ENCODE measurements around the gene GALNT2. TPM values are rescaled to one million over a fixed set of nuclear protein-coding genes. Genes with fewer than 3 reads are reported as not detected.

Gene GALNT2
- total RNA-seq, 1 donor from 2014 or later = 32.8 TPM

DNA sequence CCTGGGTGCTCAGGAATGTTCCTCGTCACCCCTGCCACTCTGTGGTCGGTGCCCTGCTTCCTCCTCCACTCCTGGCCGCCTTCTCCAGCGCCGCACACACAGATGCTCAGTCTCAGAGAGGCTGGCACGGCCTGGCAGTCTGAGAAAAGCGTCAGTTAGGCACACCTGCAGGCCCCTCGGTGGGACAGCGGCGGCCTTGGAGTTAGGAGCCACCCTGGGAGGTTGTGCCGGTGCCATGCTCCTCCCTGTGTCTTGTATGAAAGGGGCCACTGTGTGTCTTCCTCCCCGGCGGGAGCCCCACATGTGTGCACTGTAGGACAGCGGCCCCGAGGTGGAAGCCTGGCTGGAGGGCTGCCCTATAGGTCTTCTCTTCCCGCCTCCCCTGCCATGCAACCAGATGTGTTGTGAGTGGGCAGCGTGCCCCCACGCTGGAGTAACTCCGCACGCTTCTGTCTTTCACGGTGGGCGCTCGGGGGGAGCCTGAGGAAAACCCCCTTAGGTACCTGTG is 213.9 kb downstream of the GALNT2 start:
- DNase-seq = no peak

DNA sequence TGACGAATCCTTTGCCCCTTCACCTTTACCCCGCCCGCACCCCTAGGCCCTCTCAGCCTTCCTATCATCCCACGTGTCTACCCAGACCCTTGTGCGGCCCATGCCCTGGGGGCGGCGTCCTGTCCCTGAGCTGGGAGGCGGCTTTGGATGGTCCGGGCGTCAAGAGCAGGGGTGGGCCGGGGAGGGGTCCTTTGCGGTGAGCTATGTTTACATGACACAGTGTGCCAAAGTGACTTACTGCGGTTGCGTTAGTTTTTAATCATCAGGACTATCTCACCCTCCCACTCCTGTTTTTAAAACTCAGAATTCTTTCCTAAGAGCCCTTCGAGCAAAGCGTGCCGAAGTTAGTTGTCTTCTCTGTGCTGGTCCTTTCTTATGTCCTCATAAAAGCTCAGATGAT is 214.5 kb downstream of the GALNT2 start:
- no peak for DNase-seq

DNA sequence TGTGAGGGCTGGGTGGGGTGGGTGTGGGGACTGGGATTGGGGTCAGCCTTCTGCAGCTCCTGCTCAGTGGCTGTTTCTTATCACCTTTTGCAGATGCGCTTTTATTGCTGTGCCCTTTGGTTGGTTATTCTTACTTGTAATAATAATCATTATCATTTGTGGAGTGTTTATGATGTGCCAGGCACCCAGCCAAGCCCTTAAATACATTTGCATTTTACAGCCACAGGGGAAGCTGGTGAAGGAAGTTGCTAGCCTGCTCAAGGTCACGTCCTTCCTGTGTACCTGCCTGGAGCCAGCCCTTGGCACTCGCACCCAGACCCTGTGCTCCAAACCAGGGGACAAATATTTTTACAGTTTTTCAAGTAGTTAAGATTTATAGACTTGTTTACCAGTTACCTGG is 215.1 kb downstream of the GALNT2 start:
- DNase-seq = no peak

DNA sequence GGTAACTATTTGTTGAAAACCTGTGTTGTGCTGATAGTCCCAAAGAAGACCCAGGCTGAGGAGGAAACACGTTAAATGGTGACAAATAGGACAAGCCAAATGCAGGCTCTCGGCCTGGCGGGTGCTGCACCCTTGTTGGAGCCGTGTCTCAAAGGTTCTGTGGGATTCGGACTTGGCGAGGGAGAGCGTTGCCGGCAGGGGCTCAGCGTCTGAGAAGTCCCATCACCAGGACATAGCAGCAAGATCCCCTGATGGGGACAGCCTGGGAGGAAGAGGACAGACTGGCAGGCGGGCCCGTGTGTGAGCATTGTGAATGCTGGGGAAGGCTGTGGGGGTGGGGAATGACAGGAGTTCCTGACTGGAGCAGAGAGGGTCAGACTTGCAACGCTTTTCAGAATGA is 216.6 kb downstream of the GALNT2 start:
- DNase-seq = no peak

DNA sequence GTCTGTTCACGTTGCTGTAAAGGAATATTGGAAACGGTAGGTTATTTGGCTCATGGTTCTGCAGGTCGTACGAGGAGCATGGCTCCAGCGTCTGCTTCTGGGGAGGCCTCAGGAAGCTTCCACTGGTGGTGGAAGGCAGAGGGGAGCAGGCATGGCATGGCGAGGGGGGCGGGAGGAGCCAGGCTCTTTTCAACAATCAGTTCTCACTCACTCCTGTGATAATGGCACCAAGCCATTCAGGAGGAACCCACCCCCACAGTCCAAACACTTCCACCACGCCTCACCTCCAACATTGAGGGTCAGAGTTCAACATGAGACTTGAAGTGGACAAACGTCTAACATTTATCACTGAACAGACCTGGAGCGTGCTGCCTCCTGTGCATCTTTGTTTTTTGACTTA is 217.9 kb downstream of the GALNT2 start:
- no peak for DNase-seq

DNA sequence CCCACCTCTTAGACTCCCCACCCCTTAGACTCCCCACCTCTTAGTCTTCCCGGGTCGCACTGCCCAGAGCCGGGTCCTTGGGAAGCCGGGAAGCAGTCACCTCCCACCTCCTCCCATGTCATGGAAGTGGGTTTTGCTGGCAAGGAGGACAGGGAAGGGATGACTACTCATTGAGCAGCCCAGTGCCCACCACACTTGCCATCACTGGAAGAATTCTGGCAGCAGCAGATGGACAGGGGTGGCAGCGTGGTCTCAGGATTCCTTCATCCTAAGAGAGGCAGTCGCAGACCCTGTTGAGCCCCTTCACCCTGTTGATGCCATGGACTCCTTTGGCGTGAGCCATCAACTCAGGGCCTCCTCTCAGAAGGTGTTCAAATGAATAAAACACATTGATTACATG is 218.3 kb downstream of the GALNT2 start:
- no peak for DNase-seq

DNA sequence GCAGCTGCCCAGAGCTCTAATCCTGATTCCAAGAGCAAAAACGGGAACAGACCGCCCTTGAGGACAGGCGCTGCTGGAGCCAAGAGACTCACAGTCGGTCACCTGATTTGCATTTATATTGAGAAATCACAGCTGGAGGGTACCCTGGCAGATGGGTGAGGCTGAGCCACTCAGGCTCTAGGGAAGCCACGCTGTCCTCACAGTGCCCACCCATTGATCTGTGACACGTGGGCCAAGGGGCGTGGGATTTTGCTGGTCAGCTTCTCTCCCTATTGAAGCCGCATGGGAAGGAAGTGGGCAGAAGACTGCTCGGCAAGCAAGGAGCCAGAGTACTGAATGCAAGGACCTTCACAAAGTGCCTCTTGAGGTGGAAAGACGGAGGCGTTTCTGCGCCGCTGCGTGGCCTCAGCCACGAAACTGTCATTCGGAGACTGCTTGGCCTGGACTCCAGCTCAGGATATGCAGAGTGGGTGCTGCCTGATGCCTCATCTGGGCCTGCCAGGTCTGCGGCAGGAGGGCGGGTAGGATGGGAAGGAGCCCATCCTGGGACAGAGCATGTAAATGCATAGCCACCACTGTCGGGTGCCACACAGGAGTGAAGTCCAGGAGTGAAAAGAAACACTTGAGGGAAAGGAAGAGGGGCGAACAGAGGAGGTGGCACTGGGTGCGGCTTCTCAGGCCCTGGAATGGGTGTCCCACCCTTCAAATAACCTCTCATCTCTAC is 219.3 kb downstream of the GALNT2 start:
- DNase-seq = no peak

DNA sequence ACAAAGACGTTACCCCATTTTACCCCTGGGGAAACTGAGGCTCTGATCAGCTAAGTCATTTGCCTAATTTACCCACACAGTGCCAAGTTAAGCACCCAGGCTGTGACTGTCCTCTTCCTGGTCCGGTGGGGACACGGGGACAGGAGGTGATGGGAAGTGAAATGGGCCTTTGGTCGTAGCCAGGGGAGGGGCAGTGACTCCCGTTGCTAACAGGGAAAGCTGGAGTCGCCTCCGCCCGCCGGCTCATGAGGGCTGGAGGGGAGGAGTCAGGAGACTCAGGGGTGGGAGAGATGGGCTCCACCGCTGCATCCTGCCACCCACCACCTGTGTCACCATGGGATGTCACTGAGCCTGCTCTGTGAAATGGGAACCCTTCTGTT is 219.8 kb downstream of the GALNT2 start:
- DNase-seq = no peak

DNA sequence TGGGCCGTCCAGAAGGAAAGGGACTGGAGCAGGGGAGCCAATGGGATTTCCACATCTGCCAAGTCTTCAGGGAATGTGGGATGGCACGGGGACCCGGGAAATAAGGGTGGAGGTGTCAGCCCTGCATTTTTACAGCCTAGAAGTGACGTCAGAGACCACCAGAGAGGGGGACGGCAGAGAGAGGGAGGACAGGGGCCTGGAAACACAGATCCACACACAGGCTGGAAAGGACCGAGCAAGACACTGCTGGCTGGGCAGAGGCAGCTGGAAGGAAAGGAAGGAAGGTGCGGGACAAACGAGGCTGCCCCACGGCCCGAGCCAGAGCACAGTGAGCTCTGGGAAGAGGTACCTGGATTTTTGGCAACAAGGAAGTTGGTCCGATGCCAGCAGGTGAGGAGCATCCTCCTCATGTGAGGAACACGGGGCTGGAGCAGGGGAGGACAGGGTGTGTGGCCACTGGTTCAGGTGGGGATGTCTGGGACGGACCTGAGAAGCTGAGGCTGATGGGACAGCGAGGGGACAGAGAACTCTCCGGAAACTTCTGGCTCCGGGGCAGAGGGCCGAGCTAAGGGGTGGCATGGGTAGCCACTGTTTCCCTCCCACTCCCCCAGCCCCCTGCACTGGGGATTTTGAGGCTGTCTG is 220.8 kb downstream of the GALNT2 start:
- DNase-seq = no peak

DNA sequence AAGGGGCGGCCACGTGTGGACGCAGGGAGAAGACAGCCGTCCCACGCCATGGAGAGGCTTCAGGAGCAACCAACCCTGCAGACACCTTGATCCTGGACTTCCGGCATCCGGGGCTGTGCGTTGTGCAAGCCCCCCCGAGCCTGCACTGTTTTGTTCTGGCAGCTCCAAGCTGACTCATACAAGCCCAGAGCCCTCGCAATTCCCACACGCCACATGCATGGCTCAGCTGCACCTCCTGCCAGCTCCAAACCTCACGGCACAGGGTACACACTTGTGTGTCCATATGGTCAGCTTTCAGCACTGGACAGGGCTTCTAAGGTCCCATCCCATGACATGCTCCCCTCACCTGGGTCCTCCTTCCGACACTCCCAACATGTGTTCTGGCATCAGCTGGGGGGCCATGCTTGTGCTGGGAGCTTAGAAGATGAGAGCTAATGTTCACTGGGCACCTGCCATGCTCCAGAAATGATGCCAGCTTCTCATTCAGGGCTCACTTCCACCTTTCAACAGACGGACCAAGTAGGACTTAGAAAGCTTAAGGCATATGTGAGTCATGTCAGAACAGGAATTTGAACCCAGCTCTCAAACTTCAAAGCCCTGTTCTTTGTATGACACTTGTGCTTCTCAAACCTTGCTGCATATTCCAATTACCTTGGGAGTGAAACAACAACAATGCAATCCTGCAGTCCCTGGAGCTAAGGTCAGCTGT is 221.8 kb downstream of the GALNT2 start:
- no peak for DNase-seq

DNA sequence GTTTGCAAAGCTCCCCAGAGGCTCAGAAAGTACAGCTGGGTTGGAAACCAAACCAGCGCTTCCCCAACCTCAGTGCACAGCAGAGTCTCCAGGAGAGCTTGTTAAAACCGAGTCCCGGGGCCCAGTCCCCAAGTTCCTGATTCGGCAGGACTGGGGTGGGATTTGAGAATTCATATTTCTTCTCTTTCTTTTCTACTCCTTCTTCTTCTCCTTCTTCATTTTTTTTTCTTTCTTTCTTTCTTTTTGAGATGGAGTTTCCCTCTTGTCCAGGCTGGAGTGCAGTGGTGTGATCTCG is 222.3 kb downstream of the GALNT2 start:
- no peak for DNase-seq

DNA sequence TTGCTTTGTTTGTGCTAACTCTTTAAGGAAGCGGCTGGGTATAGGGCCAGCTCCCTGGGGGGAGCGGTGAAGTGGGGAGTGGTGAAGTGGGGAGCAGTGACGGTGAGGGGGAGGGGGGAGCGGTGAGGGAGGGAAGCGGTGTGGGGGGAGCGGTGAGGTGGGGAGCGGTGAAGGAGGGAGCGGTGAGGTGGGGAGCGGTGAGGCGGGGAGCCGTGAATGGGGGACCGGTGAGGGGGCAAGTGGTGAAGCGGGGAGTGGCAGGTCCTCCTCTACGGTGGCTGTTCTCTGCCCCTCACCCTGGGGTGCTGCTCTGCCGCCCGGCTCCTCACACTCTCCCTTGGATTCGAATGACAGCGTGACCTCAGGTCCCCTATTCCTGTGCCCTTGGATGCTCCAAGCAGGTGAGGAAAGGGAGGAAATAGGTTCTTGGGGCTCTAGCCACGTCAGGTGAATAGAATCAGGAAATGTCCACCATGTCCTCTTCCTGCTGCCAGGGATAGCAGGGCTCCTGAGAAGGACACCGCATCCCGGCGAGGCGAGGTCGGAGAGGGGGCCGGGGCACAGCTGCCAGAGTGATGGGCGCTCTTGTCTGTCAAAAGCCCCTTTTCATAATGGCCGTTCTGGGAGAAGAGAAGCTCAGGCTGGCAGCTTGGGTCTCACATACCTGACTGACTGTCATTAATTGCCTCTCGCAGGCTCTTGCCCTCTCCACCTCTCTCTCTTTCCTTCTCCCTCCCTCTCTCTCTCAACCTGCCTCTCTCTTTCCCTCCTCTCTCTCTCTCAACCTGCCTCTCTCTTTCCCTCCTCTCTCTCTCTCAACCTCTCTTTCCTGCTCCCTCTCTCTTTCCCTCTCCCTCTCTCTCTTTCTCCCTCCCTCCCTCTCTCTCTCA is 224.9 kb downstream of the GALNT2 start:
- DNase-seq = no peak

DNA sequence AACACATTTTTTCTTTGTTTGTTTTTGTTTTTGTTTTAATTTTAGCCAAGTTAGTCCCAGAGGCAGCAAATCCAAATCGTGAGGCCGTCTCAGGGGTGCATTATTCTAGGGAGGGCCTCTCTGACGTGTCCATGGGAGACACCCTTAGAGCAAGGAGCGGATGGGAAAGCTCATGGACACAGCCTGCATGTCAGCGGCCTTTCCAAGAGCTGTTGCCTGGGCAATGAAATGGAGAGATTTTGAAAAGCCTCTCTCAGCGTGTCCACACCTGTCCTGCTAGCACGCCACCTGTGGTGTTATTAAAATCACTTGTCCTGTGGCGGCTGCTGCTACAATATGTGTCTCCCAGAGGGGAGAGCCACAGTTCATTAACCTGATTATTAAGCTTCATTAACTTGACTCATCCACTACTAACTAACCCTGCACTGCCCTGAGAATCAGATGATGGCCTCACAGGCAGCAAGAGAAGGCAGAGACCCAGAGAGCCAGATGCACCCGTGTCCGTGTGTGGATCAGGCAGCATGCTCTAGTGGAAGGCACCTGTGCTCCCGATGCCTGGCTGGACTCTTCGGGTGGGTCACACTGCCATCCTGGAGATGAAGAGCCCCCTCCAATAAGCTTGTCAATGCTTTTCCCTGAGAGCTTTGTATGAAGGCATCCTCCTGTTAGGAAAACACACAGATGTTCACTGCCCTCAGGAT is 225.8 kb downstream of the GALNT2 start:
- no peak for DNase-seq

DNA sequence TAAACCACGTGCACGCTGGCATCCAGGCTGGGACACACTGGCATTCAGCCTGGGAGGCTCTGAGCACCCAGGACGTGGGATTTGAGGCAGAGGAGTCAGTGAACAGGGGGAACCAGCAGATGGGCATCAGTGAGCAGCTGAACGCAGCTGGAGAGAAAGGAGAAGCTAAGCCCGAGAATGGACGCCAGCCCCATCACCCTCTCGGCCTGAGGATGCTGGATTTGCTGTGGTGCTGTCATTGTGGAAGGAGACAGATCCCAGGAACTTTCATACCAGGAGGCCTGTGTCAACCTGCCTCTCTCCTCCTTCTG is 226.3 kb downstream of the GALNT2 start:
- no peak for DNase-seq

DNA sequence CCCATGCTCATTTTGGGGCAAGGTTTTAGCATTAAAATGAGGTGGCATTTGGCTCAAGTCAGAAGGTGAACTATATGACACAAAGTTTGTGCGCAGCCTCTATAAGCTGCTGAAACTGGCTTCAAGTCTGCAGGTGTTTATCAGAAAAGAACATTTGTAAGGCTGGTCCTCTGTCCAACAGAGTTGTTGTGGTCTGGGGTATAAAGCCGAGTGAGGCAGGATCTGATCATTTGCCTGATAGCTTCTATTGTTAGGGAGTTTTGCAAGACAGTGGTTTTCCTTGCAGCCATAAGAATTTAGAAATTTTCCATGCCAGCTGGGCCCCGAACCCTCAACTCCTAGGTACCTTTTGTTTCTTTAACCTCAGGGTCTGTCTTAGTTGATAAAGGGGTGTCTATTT is 228.3 kb downstream of the GALNT2 start:
- no peak for DNase-seq

DNA sequence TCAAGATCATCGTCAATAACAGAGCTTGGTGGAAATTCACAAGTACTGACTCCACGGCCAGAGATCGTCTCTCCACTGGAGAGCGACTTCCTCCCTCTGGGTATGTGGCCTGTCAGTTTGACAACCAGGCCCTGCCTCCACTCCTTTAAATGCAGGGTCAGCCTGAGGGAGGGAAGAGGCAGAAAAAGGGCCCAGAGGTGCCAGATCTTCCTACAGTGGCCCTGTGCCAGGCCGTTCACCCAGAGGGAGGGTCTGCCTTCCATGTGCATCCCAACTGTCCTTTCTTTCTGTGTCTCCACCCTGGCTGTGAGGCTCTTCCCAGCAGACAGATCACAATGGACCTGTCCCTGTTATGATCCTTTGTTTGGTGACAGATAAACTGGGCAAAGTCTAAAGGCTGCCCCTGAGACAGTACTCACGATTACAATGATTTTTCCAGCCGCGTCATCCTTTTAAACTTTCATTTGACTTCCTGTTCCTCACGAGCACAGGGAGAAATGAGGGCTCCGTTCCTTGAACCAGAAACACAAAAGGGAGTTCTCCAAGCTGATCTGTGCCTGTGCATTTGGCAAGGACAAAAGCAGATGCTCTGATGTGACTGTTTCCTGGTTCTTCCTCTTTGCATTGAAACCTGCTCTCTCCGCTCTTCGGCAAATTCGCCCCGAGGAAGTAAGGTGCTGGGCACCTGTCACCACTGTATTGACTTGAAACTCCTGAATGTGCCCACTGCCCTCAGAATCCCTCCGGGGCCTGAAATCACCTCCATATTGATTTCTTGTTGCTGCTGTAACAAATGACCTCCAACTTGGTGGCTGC is 232.4 kb downstream of the GALNT2 start:
- DNase-seq = no peak

DNA sequence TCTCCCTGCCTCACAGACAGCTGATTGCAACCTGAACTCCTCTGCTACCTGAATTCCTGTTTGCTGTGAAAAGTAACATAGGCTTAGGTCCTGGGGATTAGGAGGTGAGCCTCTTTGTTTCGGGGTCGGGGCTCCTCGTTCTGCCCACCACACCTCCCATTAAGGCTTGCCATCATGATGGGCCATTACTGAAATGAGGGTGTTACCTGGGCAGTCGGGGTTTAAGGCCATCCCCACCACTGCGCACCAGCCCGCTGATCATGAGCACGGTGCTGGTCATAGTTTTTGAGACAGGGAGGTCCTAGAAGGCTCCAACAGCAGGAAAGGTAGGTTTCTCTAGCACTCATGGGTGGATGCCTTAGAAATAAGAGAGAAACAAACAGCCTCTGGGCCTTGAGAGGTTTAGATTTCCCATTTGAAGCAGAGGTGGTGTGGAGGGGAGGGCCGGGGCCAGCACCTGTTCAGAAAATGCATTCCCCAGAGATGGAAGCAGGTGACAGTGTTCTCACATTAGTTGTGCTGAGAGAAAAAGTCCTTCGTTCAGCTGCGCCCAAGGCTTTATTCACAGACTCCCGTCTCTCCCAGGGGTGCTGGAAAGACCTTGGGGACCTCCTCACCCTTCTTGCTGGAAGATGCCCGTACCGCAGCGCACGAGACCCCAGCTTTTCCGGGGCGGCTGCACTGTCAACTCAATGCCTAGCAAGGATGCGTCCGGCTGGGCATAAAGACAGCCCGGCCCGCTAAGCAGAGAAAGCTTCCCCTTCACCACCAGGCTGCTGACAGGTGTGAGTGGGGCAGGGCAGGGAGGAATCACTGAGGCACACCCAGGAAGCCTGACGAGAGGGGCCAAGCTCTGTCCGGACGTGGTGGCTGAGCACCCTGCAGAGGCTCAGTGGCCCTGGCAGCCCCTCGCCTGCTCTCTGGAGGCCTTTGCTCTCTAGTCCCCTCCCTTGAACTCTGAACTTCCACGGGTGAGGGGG is 233.6 kb downstream of the GALNT2 start:
- no peak for DNase-seq

DNA sequence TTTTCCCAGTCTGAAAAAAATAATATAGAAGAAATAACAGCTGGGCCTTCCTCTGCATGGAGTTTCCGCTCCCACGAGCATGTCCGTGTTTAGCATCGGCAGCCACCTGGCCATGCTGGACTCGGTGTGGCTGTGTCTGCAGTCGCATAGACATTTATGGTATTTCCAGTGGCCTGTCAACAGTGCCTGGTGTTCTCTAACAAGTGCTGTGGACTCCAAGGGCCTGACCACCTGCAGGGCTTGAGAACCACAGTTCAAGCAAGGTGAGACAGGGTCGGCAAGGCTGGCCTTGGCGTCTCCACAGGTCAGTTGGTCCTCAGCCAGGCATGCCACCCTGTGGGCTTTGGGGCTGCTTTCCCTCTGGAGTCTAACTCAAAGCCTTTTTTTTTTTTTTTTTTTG is 234.3 kb downstream of the GALNT2 start:
- DNase-seq = no peak

DNA sequence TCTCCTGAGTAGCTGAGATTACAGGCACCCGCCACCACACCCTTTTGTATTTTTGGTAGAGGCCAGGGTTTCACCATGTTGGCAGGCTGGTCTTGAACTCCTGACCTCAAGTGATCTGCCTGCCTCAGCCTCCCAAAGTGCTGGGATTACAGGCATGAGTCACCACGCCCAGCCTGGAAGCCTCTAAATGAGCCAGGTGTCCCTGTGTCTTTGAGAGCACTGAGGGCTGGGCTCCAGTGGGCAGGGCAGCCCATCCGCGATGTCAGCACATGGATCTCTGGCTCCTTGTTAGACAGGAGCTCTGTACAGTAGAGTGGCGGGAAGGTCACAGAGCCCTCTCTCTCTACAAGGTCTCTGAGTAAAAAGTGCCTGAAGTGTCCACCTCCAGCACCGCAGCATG is 234.8 kb downstream of the GALNT2 start:
- DNase-seq = no peak

DNA sequence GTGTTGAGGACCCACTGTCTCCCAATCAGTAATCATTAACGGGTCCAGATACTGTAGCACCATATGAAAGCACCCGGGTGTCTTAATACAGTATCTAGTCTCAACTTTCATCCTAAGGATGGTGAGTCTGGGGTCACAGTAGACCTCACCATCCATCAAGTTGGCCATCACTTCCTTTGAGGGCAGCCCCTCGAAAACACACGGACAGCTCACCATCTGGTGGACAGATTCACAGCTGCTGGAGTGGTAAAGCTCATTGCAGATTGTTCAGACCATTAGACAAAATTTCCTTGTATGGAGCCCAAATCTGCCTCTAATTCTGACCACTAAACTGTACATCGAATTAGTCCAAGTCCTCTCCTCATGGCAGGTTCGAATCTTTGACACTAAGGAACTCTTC is 236.0 kb downstream of the GALNT2 start:
- DNase-seq = no peak
